Stimulated activated CD4-positive, alpha-beta T cell treated with anti-CD3 and anti-CD28 coated beads, Interleukin-15, amount 100 ng/mL, for 24 hours (primary cell): ENCODE results near the gene CEP72.

Source experiments
- DNase-seq: peaks from one replicate; pipeline ENCODE4 v3.0.0-alpha.2; 2020

The CEP72 gene

GRCh38 chr5:660491-661030, 48.4 kb downstream of the CEP72 start:
- no peak for DNase-seq

DNA sequence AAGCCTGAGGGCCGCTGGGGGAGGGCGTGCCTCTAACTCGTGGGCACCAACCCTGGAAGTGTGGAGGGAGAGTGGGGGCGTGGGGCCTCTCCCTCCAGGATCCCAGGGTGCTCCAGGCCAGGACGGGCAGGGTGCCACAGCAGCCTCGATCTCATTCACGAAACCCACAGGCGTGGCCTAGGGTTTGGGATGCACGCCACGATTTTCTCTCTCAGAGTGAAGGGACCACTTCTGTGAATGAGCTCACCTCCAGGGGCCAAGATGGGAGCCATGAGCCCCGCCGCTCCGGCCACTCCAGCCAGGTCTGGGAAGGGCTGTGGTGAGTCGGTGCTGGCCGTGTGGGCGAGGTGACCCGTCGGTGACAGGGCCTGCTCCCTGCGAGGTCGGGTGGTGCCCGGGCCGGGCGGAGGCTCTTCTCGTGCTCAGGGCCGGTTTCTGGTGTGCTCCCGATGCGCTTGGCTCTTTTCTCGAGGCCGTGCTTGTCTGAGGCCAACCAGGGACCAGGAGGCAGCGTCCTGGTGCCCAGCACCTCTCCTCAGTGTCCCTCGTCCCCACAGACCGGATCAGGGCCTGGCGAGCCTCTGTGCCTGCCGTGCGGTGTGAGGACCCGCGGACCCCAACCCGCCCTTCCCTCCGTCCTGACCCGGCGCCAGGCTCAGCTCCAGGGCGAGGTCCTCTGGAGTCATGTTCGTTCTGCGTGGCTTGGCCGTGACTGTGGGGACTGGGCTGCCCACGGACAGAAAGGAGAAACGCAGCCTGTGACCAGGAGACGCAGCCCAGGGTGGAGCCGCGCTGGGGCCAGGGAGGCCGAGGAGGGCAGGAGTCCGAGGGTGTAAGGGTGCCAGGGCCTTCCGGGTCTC, 50.0 kb downstream of the CEP72 start:
- DNase-seq, result no peak

- no peak for DNase-seq
Observed at GRCh38 chr5:662751-663435, 50.8 kb downstream of the CEP72 start.

- DNase-seq, result no peak
Observed at GRCh38 chr5:663436-664342, 51.5 kb downstream of the CEP72 start.

DNA sequence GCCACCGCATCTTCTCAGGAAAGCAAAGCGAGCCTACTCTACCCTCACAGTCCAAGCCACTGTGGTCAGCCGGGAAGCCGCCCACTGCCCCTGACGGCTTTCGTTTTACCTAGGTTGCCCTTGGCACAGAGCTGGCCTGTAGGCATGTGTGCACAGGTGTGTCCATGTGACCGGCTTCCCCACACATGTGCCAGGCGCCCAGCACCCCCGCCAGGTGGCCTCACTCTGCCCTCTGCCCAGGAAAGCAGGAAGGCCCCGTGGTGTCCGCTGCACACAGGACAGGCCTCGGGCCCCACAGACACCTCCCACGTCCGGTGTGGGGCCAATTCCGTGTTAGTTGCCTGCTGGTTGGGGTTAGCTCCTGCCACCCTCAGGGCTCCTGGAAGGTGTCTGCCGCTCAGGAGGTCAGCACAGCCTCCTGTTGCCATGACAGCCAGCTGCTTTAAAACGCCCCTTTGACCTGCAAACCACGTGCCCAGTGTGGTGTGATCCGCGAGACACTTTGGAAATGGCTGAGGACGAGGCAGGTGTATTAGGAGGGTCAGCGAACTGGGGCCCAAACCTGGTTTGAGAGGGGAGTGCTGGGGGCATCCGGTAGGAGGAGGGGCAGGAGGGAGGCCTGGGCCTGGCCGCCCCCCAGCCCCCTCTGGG, 52.3 kb downstream of the CEP72 start:
- no peak for DNase-seq

GRCh38 chr5:664994-665360, 52.8 kb downstream of the CEP72 start:
- no peak for DNase-seq

DNA sequence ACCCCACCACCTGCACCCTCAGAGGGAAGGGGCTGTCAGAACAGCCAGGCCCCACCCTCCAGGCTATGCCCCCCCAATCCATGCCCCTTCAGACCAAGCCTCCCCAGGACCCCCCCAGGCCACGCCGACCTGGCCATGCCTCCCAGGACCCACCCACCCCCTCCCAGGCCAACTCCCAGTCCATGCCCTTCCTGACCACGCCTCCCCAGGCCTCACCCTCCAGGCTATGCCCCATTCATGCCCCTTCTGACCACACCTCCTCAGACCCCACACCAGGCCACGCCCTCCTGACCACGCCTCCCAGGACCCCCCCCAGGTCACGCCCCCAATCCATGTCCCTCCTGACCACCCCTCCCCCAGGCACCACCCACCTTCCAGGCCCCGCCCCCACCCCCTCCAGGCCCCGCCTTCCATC, 53.4 kb downstream of the CEP72 start:
- no peak for DNase-seq

- no peak for DNase-seq
Observed at GRCh38 chr5:665956-666711, 54.0 kb downstream of the CEP72 start.

DNA sequence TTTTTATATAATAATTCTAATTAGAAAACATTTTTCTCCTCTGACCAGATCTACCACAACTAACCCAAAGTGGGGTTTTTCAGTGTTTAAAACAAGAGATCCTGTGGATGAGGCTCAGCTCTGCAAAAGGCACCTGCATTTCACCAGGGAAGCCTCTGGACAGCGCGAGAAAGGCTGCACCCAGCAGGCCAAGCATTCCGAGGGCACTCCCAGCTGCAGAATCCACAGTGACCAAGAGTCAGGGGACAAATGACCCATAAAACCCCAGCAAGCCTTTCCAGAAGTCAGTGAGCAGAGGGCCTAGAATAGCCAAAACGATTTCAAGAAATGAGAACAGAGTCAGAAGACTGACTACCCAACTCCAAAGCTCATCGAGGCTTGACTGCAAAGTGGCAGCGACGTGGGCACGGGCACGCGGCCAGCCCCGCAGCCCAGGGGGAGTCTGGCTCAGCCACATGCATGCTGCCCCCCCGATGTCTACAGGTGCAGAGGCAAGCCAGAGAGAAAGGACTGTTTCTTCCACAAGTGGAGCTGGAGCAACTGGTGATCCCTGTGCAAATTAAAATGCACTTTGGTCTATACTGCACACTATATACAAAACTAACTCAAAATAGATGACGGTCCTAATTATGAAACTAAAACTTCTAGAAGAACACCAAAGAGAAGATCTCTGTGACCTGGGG, 54.8 kb downstream of the CEP72 start:
- no peak for DNase-seq

GRCh38 chr5:668283-668995, 56.3 kb downstream of the CEP72 start:
- no peak for DNase-seq

- peak; percentile 59 for DNase-seq
Observed at GRCh38 chr5:669111-669841, 57.1 kb downstream of the CEP72 start.

- no peak for DNase-seq
Observed at GRCh38 chr5:669842-670395, 57.8 kb downstream of the CEP72 start.

GRCh38 chr5:670396-671270, 58.5 kb downstream of the CEP72 start:
- DNase-seq, result no peak

DNA sequence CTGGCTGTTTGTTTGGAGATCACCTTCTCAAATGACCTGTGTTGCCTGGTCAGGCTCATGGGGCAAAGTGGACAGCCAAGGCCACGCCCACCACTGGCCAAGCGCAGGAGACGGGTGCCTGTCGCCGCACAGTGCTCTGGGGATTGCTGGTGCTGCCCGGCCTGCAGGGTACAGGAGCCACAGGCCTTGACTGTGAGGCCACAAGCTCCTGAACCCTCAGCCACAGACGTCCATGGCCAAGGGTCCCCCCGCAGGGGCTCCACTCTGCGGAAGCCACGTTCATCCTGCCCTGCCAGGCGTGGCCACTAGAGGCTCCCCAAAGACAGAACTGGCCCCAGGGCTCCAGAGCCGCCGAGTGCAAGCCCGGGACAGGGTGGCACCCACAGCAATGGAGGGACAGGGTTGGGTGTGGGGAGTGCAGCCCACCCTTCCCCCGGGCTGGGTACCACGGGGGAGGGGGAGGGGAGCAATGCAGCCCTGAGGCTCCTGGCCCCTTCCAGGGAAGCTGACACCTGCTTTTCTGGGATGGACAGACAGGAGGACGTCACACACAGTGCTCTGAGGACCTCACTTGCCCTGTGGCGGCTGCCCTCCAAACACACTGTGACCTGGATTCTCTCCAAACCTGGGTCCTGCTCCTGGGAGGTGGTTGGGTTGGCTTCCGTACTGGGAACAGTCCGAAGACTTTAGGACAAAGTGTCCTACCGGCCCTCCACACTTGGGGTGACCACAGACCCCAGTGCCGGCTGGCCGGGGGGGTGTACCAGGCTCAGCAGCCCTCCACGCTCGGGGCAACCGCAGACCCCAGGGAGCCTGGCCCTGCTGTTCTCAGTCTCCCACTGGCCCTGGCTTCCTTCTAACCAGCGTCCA, 59.6 kb downstream of the CEP72 start:
- DNase-seq, result peak; percentile 78

- DNase-seq, result peak; percentile 69
Observed at GRCh38 chr5:672329-673160, 60.4 kb downstream of the CEP72 start.

GRCh38 chr5:673161-673830, 61.2 kb downstream of the CEP72 start:
- no peak for DNase-seq
